K562 (cell line): ENCODE measurements around the gene KIT. TPM values are rescaled to one million over a fixed set of nuclear protein-coding genes. Genes with fewer than 3 reads are reported as not detected.

Source experiments
- ATAC-seq: fragments of 200-7000 bp; cut with Tn5 transposase; 3 replicates; pipeline ENCODE4 v1.9.1; 2020; ENCODE audit warnings: moderate library complexity
- BruUV-seq: library from RNA; stranded (reverse); fragments of 400-500 nt; replicated peaks from 2 replicates; lab custom pipeline; 2021; lab: Mats Ljungman, UMichigan
- CTCF ChIA-PET: fragments of 300-600 bp; formaldehyde crosslinking; extraction: SDS; loops from one replicate; lab custom pipeline; 2021; ENCODE audit warnings: low intra/inter-chr PET ratio; lab: Yijun Ruan, JAX
- POLR2A ChIA-PET: fragments of 300-600, 350-650 bp; sonication (Branson Sonifier 250); formaldehyde crosslinking; extraction: SDS; loops from one replicate; lab custom pipeline; 2021; ENCODE audit warnings: antibody characterized with exemption, inconsistent platforms; lab: Yijun Ruan, JAX
- DNase-seq, 4 experiments: peaks; one replicate each; pipeline versions ENCODE4 v3.0.0 to v3.0.0-alpha.2; 2011 to 2018; ENCODE audit warnings: low spot score in 3 of 4, mixed read lengths in 3 of 4; ENCODE audit errors: extremely low read depth in 1 of 4
- FAIRE-seq: peaks from 2 replicates; lab custom pipeline; 2011; peaks lifted over from hg19 to GRCh38; lab: Jason Lieb, UNC
- H2AFZ ChIP-seq: 2 replicates; pipeline ENCODE4 v1.6.0; 2011; ENCODE audit warnings: low read depth, low read length, control low read depth, inconsistent platforms
- H3K27ac ChIP-seq: fragments of 200-600 bp; 3 replicates; pipeline ENCODE4 v1.8.0; 2011; ENCODE audit warnings: low read depth, mild to moderate bottlenecking, control low read depth, inconsistent platforms, low read length, moderate library complexity, mixed read lengths; ENCODE audit errors: extremely low read depth
- H3K27me3 ChIP-seq, 2 experiments: fragments of 300-600 bp in 1 of 2; 2 replicates in 1 of 2; 3 replicates in 1 of 2; pipeline versions ENCODE4 v1.6.0 to v1.8.0; 2011; ENCODE audit warnings: inconsistent platforms in 2 of 2, low read length in 2 of 2, mild to moderate bottlenecking in 1 of 2, mixed read lengths in 1 of 2, moderate library complexity in 1 of 2; ENCODE audit not compliant: control insufficient read depth in 2 of 2, insufficient read depth in 2 of 2
- H3K36me3 ChIP-seq: fragments of 300-600 bp; 3 replicates; pipeline ENCODE4 v1.8.0; 2011; ENCODE audit warnings: mild to moderate bottlenecking, low read length, inconsistent platforms; ENCODE audit not compliant: control insufficient read depth, insufficient read depth
- H3K4me1 ChIP-seq, 2 experiments: fragments of 200-600 bp in 1 of 2; replicated peaks in 1 of 2; 2 replicates in 1 of 2; 3 replicates in 1 of 2; pipeline versions ENCODE4 v1.5.1 to v1.8.0; 2011; ENCODE audit warnings: inconsistent platforms in 2 of 2, low read length in 2 of 2, mild to moderate bottlenecking in 1 of 2, mixed read lengths in 1 of 2, moderate library complexity in 1 of 2; ENCODE audit not compliant: control insufficient read depth in 2 of 2, insufficient read depth in 2 of 2
- H3K4me2 ChIP-seq: 2 replicates; pipeline ENCODE4 v1.6.1; 2011; ENCODE audit warnings: low read length, control low read depth, inconsistent platforms, mixed read lengths; ENCODE audit not compliant: insufficient read depth
- H3K4me3 ChIP-seq: fragments of 200-600 bp; sonication (generic), shearing (Covaris generic); 2 replicates; pipeline ENCODE4 v1.5.1; 2016; ENCODE audit warnings: control low read depth, inconsistent platforms
- H3K79me2 ChIP-seq: fragments of 200-600 bp; 3 replicates; pipeline ENCODE4 v1.8.0; 2011; ENCODE audit warnings: low read length, inconsistent platforms; ENCODE audit not compliant: control insufficient read depth, insufficient read depth
- H3K9ac ChIP-seq, 2 experiments: 2 replicates each; pipeline versions ENCODE4 v1.6.0 to v1.6.1; 2011; ENCODE audit warnings: low read depth in 2 of 2, low read length in 2 of 2, control low read depth in 1 of 2, inconsistent platforms in 1 of 2, mild to moderate bottlenecking in 1 of 2, mixed read lengths in 1 of 2; ENCODE audit not compliant: insufficient read depth in 1 of 2
- H3K9me1 ChIP-seq: one replicate; pipeline ENCODE4 v1.6.0; 2011; ENCODE audit warnings: inconsistent platforms, mild to moderate bottlenecking, low read length, moderate library complexity; ENCODE audit not compliant: control insufficient read depth, insufficient read depth
- H3K9me3 ChIP-seq: replicated peaks from 2 replicates; pipeline ENCODE4 v1.5.1; 2011; ENCODE audit warnings: low read depth, low read length, inconsistent platforms; ENCODE audit not compliant: control insufficient read depth, insufficient read depth
- H4K20me1 ChIP-seq: replicated peaks from 2 replicates; pipeline ENCODE4 v1.6.1; 2011; ENCODE audit warnings: low read length, inconsistent platforms, mixed read lengths; ENCODE audit not compliant: control insufficient read depth, insufficient read depth
- CREB1 ChIP-seq, 2 experiments: sonication (generic) in 1 of 2; formaldehyde crosslinking in 1 of 2; IDR thresholded peaks; 2 replicates each; pipeline versions ENCODE4 v1.6.1 to v1.8.0; 2012 to 2022; ENCODE audit warnings: inconsistent platforms in 1 of 2, mild to moderate bottlenecking in 1 of 2, missing genetic modification reagents in 1 of 2, moderate library complexity in 1 of 2
- MEF2D ChIP-seq: conservative IDR thresholded peaks from 2 replicates; pipeline ENCODE4 v1.6.1; 2016; ENCODE audit warnings: low read depth, missing genetic modification characterization, missing compliant biosample characterization
- PTRF ChIP-seq: fragments of 450-650 bp; IDR thresholded peaks from 2 replicates; pipeline ENCODE4 v1.6.1; 2016; ENCODE audit warnings: mild to moderate bottlenecking, missing genetic modification characterization, missing compliant biosample characterization
- WGBS: fragments of 100-300 bp; shearing (Covaris generic); methylation state at CpG from one replicate; pipeline ENCODE4 v1.1.6; 2016; ENCODE audit warnings: low coverage, mixed read lengths; ENCODE audit not compliant: insufficient coverage; ENCODE audit errors: missing lambda C conversion rate; 5-methylcytosine and 5-hydroxymethylcytosine counted together
- in situ Hi-C: fragments of 300-500 bp; cut with MboI; formaldehyde crosslinking; loops from 4 replicates; pipeline ENCODE4 v1.15.0; 2018; ENCODE audit warnings: inconsistent platforms, mixed read lengths
- intact Hi-C: fragments of 100-400 bp; cut with micrococcal nuclease; formaldehyde crosslinking; loops from 2 replicates; pipeline ENCODE4 v1.14.2; 2022
- polyA plus RNA-seq, 8 experiments: library from polyadenylated mRNA; depleted of rRNA in 4 of 8; stranded (reverse) in 5 of 8; unstranded in 3 of 8; fragments of >200 nt; fragmentation: Nextera tagmentation in 2 of 8; fragmentation: Illumina TruSeq in 1 of 8; extraction: Ambion mirVana in 2 of 8; extraction: Trizol in 1 of 8; gene quantifications; 2 replicates each; pipeline versions ENCODE4 v1.2.1 to v1.2.3, GENCODE V29; 2011 to 2014; ENCODE audit warnings: inconsistent platforms in 1 of 8, missing spikeins in 1 of 8
- total RNA-seq, 7 experiments: library from RNA; depleted of rRNA in 6 of 7; stranded (reverse); fragments of >200 nt in 6 of 7; fragmentation: Illumina TruSeq in 2 of 7; extraction: Trizol in 2 of 7; gene quantifications; 2 replicates each; pipeline versions ENCODE4 v1.2.1 to v1.2.3, GENCODE V29; 2011 to 2021; ENCODE audit warnings: low replicate concordance in 1 of 7
- TF ChIP-seq, protein P1 (sequence below): fragments of 450-650 bp; IDR thresholded peaks from 2 replicates; pipeline ENCODE4 v1.7.1; 2018; ENCODE audit warnings: mild to moderate bottlenecking, low read depth; ENCODE audit not compliant: partially characterized antibody
- TF ChIP-seq, protein P2 (sequence below), 2 experiments: fragments of 450-650 bp; IDR thresholded peaks; 2 replicates each; pipeline ENCODE4 v1.6.1; 2016; ENCODE audit warnings: mild to moderate bottlenecking in 2 of 2, borderline replicate concordance in 1 of 2, low read depth in 1 of 2, moderate library complexity in 1 of 2

Gene KIT
- total and polyA plus RNA-seq, 9 of the 15 experiments (the other 6 are each of a cell fraction or from before 2014, with no cell fraction given), result 0.27 to 5.6 (median 0.57) TPM

- H3K9ac ChIP-seq, result no peak overlapping the region
- no peaks in the 10 kb centered on the region for H3K79me2 ChIP-seq
- no peaks in the 10 kb centered on the region for H3K36me3 ChIP-seq
- 1% methylated on average over 4 of the region's 4 CpGs for WGBS
- H2AFZ ChIP-seq, result no peak overlapping the region
- BruUV-seq, result no TSS peak
- H3K27ac ChIP-seq, result no peak overlapping the region
- H3K9me1 ChIP-seq, result no peaks in the 10 kb centered on the region
- CTCF ChIA-PET, result no interaction called here
- POLR2A ChIA-PET, result no interaction called here
- no peak for DNase-seq
- H3K9me3 ChIP-seq, result no peaks in the 10 kb centered on the region
- H3K27me3 ChIP-seq, result no peaks in the 10 kb centered on the region; a peak in 2 of 5 replicates
- ATAC-seq, result no peak
- in situ Hi-C loops, result no loop called here
- no peak for FAIRE-seq
- intact Hi-C loops, result no loop called here
- H3K4me2 ChIP-seq, result no peak overlapping the region
- TF ChIP-seq, protein P1, sequence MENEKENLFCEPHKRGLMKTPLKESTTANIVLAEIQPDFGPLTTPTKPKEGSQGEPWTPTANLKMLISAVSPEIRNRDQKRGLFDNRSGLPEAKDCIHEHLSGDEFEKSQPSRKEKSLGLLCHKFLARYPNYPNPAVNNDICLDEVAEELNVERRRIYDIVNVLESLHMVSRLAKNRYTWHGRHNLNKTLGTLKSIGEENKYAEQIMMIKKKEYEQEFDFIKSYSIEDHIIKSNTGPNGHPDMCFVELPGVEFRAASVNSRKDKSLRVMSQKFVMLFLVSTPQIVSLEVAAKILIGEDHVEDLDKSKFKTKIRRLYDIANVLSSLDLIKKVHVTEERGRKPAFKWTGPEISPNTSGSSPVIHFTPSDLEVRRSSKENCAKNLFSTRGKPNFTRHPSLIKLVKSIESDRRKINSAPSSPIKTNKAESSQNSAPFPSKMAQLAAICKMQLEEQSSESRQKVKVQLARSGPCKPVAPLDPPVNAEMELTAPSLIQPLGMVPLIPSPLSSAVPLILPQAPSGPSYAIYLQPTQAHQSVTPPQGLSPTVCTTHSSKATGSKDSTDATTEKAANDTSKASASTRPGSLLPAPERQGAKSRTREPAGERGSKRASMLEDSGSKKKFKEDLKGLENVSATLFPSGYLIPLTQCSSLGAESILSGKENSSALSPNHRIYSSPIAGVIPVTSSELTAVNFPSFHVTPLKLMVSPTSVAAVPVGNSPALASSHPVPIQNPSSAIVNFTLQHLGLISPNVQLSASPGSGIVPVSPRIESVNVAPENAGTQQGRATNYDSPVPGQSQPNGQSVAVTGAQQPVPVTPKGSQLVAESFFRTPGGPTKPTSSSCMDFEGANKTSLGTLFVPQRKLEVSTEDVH, result no peak
- TF ChIP-seq MEF2D (tag) (no peak), CREB1 (IDR thresholded peaks at IDR 0.05) (no peak), CREB1 (CRISPR knock-in tag; IDR thresholded peaks at IDR 0.05) (no peak), PTRF (tag) (no peak)
- TF ChIP-seq, protein P2, sequence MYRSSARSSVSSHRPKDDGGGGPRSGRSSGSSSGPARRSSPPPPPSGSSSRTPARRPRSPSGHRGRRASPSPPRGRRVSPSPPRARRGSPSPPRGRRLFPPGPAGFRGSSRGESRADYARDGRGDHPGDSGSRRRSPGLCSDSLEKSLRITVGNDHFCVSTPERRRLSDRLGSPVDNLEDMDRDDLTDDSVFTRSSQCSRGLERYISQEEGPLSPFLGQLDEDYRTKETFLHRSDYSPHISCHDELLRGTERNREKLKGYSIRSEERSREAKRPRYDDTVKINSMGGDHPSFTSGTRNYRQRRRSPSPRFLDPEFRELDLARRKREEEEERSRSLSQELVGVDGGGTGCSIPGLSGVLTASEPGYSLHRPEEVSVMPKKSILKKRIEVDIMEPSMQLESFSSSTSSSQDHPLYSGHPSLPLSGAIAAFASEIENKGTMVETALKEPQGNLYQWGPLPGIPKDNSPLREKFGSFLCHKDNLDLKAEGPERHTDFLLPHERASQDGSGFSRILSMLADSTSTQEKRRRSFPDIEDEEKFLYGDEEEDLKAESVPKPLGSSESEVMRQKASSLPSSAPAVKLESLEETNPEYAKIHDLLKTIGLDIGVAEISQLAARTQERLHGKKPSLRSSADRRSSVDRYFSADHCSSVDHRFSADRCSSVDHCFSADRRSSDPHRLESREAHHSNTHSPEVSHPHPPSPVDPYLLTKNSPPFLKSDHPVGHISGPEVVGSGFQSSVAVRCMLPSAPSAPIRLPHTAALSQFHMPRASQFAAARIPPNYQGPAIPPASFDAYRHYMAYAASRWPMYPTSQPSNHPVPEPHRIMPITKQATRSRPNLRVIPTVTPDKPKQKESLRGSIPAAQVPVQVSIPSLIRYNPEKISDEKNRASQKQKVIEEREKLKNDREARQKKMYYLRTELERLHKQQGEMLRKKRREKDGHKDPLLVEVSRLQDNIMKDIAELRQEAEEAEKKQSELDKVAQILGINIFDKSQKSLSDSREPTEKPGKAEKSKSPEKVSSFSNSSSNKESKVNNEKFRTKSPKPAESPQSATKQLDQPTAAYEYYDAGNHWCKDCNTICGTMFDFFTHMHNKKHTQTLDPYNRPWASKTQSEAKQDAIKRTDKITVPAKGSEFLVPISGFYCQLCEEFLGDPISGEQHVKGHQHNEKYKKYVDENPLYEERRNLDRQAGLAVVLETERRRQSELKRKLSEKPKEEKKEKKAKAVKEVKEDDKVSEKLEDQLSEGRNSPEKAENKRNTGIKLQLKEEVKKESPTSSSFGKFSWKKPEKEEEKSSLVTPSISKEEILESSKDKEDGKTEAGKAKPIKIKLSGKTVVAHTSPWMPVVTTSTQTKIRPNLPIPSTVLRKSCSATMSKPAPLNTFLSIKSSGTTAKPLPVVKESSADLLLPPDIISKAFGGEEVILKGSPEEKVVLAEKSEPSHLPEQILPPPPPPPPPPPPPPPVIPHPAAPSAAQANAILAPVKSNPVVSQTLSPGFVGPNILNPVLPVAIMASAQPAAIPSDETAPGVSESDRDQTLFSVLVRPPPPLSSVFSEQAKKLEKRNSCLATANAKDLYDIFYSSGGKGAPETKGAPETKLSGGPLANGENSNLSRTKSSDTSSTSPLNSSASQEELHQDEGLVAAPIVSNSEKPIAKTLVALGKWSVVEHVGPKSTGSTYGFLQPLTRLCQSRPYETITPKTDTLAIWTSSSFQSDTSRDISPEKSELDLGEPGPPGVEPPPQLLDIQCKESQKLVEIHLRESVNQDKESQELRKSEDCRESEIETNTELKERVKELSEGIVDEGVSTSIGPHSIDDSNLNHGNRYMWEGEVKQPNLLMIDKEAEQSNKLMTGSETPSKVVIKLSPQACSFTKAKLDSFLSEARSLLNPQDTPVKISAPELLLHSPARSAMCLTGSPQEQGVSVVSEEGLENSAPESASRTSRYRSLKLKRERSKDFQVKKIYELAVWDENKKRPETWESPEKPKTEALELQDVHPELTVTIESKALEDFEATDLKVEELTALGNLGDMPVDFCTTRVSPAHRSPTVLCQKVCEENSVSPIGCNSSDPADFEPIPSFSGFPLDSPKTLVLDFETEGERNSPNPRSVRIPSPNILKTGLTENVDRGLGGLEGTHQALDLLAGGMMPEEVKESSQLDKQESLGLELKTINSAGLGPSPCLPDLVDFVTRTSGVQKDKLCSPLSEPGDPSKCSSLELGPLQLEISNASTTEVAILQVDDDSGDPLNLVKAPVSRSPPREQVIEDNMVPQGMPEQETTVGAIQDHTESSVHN (IDR thresholded peaks at IDR 0.05; ENCODE audit: borderline replicate concordance in 1 of 2, low read depth in 1 of 2), result no peak
- TF ChIP-seq, all 486 proteins: peak for 0
- H3K4me3 ChIP-seq, result no peak overlapping the region
- no peaks in the 10 kb centered on the region for H4K20me1 ChIP-seq
- H3K4me1 ChIP-seq, result peaks cover 0 to 10% of the 10 kb centered on the region in 2 experiments; a peak in 3 of 5 replicates
Measured at GRCh38 chr4:54781756-54782155, 124.0 kb downstream of the KIT start.
